NCI-H2107 treated with DMSO at 0.1 percent for 48 hours (cell line): ENCODE results near the gene NOTCH1.
A peak's percentile ranks its signal among the peaks of the same experiment; 100 is the strongest.

ENCODE experiments used
- DNase-seq: peaks from one replicate; lab custom pipeline; 2025; ENCODE audit not compliant: unreplicated experiment; lab: John Stamatoyannopoulos, UW

The NOTCH1 gene

DNA sequence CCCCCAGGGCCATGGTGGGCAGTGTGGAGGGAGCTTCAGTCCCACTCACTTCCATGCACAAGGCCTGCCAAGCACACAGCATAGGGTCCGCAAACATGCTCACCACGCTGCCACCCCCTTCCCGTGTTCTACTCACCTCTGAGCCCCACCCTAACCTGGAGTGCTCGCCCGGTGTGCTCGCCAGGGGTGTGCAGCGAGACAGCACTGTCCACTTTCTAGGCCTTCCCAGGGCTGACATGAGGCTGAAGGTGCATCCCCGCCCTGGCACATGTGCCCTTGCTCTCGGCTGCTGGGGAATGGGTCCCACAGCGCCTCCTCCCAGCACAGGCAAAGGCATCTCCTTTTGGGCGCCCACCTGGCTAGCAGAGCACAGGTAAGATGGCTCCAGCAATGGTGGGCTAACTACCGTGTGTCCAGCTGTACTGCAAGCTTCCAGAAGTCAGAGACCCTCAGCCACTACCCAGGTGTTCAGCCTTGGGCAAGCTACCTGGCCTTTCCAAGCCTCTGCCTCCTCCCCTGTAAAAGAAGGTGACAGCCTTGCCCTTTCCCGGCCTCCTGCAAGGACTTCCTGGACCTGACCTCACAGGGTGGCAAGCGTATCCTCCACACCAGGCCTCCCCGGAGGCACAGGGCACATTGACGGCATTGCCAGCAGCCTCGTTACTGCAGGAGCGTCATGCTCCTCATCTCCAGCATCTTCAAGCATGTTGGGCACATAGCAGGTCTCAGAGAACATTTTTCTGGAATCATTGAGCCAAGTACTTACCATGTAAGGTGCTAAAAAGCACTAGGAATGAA is 58.8 kb downstream of the NOTCH1 start:
- DNase-seq = no peak

GRCh38 chr9:136486131-136486530 is 59.7 kb downstream of the NOTCH1 start:
- DNase-seq = no peak

DNA sequence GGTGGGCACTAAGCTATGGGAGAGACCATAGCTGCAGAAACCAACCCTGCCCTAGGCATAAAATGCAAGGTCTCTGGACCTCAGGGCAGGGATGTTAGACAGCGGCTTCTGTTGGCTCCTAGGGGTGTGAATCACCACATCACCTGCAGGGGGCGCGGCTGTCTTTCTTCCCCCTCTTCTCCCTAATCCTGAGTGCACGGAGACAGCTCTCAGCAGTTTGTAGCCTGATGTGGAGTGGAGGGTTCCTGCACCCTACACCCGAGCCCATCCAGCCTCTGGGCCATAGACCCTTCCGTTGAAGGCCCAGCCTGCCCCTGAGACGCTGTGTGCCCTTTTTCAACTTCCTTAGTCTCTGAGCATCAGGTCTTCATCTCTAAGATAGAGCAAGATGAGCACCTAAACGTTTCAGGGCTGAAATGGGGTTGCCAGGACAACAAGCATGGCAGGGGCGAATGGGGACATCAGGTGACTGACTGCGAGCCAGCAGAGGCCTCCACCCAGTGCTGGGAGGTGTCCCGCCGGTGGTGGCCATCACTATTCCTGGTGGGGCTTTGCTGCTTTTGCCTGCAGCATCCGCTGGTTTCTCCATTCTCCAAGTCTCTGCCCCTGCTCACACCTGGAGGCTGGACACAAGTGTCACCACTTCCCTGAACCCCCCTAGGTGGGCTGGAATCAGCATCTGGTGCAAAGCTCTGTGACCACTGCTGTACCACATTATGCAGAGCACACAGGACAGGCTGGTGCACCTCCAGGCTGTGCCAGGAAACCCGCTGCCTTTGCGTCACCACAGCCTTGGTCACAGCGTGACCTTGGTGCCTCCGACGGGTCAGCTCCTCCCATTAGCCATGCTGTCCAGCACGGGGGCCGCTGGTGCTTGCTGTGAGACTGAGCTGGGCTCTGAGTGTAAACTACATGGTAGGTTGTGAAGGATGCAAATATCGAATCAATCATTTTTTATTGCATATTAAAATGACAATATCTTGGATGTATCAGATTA is 60.5 kb downstream of the NOTCH1 start:
- peak; percentile 67 for DNase-seq

- DNase-seq = no peak
These were observed 61.4 kb downstream of the NOTCH1 start for GRCh38 chr9:136484153-136485048.

- DNase-seq = peak; percentile 76
These were observed 62.2 kb downstream of the NOTCH1 start for GRCh38 chr9:136483589-136484152.

GRCh38 chr9:136482793-136483588 is 62.9 kb downstream of the NOTCH1 start, which contains the start of gene SEC16A:
Gene SEC16A, minus strand, starts transcription at chr9:136483040. Its CDS starts 5,425 bp downstream, at chr9:136477615.
- DNase-seq = peak; percentile 99

DNA sequence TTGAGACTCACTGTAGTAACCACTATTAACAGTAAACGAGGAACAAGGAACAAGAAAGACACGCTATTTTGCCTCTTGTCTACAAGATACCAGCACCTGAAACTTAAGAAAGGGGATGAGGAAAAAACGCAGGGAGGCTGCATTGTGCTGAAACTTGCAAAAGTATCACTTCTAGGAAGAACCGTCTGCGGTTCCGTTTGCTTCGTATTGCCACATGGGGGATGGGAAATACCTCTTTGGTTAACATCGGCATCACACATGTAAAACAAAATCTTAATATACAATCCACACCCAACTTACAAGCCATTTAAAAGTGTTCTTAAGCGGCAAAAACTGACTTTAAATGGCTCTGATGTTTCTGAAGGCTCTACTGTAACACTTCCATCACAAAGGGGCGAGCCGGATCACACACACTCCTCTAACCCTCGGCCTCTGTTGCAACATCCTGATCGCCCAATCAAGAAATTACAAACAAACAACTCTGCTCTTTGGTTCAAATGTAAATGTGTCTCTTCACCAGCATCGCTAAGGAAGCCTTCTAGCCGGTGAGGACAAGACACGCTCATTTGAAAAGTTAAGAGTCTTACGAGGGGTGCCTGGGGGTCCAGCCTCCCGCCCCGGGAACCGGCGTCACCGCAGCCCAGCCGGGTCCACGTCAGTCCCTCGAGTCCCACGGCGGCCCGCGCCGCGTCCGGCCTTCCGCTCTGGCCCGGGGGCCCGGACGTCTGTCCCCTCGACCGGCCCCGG is 63.6 kb downstream of the NOTCH1 start:
- no peak for DNase-seq

DNA sequence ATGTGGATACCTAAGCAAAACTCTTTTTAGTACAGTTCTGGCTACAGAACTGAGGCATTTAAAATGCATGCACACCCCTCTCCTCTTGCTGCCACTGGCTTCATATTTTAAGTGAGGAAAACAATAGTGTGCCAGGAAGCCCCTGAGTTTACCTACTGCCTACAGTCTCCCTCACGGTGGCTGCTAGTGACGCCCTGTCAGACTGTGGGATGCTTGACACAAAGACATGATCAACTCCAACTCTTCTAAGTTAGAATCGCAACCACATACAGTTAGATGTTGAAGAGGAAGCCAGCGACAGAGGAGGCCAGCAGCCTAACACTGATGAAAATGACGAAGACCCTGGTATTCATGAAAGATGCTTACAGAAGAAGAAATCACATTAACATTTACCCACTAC is 64.3 kb downstream of the NOTCH1 start:
- DNase-seq = no peak

GRCh38 chr9:136476369-136477150 is 69.3 kb downstream of the NOTCH1 start:
- no peak for DNase-seq

DNA sequence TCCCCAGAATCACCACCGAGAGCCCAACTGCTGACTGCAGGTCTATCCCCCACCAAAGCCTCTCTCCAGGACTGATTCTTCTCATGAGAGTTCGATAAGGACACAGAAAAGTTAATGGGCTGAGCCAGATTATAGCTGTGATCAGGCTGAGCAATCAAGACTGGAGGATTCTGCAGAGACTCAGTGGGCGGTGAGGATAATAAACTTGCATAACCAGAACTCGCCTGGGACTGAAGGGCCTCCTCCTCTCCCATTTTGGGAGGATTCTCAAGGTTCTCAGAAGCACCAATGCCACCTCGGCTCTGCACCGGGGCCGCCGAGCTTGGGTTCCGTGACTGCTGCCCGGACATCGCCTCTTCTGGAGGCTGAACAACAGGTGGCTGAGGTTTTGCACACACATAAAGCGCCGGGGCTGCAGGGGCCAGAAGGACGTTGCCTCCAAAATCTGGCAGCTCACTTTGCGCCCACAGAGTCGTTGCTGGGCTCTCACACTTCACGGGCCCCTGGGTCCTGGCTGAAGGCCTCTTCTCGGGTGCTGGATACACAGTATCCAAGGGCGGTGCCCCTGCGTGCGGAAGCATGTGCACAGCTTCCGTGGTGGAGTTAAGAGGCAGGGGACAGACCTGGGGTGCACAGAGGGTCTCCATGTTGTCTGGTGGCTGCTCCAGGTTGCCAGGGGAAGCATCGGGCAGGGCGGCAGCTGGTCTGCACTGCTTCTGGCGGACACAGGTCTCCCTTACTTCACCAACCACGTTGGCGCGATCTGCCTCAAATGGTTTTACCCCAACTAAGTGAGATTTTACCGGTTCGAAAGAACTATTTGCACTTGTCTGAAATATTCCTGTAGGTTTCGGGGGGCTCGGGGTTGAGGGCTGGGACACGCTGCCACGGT is 70.6 kb downstream of the NOTCH1 start:
- no peak for DNase-seq

DNA sequence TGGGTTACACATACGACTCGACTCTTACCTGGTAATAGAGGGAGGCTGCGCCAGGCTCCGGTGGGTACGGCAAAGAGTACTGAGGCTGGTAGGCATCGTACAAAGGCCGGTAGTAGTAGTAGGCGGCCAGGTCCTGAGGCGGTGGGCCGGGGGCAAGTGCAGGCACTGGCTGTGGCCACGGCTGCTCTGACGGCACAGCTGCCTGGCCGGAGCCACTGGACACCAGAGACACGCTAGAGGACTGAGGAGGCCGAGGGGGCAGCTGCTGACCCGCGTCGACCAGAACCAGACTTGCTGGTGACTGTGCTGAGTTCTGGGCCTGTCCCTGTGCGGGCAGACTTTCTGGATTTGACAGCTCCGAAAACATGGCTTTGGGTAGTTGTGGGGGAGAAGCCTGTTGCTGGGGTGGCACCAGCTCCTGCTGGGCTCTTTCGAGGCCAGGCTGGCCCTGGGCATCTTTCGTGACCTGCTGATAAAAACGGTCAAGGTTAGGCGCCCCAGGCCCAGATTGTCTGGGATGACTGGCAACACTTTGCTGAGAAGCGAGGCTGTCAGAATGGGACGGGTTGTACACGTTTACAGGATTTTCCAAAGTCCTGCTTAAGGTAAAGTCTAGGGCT is 71.7 kb downstream of the NOTCH1 start:
- no peak for DNase-seq

DNA sequence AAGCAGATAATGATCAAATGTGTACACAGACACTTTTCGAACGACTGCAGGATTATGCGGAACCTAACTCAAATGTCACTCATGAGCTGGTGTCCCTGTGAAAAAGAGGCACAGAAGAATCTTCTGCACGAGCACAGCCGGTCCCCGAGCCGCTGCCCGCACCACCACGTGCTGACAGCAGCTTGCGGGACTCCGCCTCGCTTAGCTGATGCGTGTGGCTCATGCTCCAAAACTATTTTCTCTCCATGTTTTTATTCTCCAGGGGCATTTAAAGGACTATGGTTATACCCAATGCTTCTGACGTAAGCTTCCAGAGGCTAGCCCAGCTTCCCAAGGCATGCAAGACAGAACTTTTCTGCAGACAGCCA is 72.5 kb downstream of the NOTCH1 start:
- no peak for DNase-seq

DNA sequence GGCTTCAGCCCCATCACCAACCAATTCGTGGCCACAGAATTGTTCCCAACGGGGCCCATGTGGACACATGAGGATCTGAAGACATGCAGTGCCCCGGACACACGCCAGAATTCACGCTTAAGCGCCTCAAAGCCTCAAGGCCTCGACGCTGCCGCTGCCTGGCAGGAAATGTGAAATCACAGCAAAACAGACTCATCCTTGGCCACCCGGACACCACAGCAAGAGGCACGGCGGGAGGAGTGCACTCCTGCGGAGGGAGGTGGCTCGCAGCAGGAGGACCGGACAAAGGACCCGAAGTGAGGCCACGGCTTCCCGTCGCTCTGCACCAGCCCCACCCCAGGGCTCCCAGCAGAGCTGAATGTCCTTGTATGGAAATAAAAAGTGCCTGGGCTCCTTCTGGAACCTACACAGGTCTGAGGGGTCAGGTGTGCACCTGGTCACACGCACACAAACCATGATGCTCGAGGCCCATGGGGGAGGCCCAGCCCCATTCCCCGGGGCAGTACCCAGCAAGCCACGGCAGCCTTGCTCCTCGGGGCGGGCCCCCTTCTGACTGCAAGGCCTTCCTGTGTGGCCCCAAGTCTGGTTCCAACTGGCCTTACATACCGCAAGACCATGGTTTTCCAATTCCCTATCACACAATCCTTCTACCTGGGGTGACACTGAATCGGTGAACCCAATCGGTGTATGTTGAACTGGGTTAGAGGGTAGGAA is 73.1 kb downstream of the NOTCH1 start:
- no peak for DNase-seq

GRCh38 chr9:136471802-136472487 is 73.9 kb downstream of the NOTCH1 start:
- DNase-seq = no peak

DNA sequence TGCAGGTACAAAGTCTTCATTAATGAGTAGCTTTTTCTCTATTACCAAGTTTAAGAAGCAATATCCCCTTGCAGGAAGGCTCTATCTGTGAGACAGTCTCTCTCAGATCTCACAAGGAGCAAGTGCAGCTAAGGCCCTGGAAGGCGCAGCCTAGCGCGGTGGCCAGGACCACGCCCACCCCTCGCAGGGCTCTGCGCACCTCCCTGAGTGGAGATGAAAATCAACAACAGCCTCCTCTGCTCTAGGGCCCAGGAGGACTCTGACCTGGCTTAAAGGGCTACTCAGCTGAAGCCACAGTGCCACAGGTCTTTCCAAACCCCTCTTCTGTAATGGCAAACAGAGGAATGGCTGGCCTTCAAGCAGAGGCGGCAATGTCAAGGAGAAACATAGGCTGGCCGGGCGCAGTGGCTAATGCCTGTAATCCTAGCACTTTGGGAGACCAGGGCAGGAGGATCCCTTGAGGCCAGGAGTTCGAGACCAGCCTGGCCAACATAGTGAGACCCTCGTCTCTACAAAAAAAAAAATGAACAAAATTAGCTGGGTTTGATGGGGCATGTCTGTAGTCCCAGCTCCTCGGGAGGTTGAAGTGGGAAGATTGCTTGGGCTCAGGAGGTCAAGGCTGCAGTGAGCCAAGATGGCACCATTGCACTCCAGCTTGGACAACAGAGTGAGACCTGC is 74.9 kb downstream of the NOTCH1 start:
- no peak for DNase-seq
